HUES48 (cell line): ENCODE data around the gene FOXN4.

ENCODE experiments used
- H3K27ac ChIP-seq: one replicate; pipeline ENCODE4 v1.7.0; 2013; ENCODE audit warnings: low read depth, low read length, inconsistent platforms
- H3K27me3 ChIP-seq: 2 replicates; pipeline ENCODE4 v1.6.1; 2013; ENCODE audit warnings: mild to moderate bottlenecking, low read length; ENCODE audit not compliant: control insufficient read depth, insufficient read depth
- H3K36me3 ChIP-seq: 2 replicates; pipeline ENCODE4 v1.6.1; 2013; ENCODE audit warnings: low read length; ENCODE audit not compliant: control insufficient read depth, insufficient read depth
- H3K4me1 ChIP-seq: 2 replicates; pipeline ENCODE4 v1.6.1; 2013; ENCODE audit warnings: mild to moderate bottlenecking, low read length; ENCODE audit not compliant: control insufficient read depth, insufficient read depth
- H3K4me3 ChIP-seq: 2 replicates; pipeline ENCODE4 v1.5.1; 2013; ENCODE audit warnings: mild to moderate bottlenecking, low read depth, low read length
- H3K9ac ChIP-seq: 2 replicates; pipeline ENCODE4 v1.6.1; 2013; ENCODE audit warnings: mild to moderate bottlenecking, low read depth, low read length, moderate library complexity
- H3K9me3 ChIP-seq: 2 replicates; pipeline ENCODE4 v1.6.1; 2013; ENCODE audit warnings: low read length; ENCODE audit not compliant: control insufficient read depth, insufficient read depth

The FOXN4 gene

GRCh38 chr12:109268896-109269295 is 40.2 kb downstream of the FOXN4 start:
- Histone ChIP-seq H3K36me3 (peaks cover 4% of the 10 kb centered on the region; the same call in 1 of the 2 replicates), H3K27me3 (no peaks in the 10 kb centered on the region), H3K4me3 (no peak overlapping the region), H3K9me3 (no peaks in the 10 kb centered on the region), H3K27ac (no peak overlapping the region), H3K4me1 (peaks cover 3% of the 10 kb centered on the region; the same call in 1 of the 2 replicates), H3K9ac (no peak overlapping the region)

DNA sequence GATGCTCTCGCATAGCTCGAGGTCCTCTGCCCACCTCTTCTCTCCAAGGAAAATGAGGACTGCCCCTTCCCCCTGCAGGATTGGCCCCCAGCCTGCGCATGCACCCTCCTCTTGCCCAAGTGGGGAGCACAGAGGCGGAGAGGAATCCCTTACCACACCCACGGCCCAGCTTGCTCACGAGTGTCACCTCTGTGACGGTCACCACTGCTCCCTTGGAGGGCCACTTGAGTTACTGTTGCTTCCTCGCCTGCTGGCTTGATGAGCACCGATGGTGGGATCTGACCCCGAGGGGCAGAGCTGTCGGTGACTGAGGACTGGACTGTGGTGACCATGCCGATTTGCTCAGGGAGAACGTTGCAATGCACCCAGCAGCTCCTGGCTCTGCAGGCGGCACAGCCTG is 41.7 kb downstream of the FOXN4 start:
- Histone ChIP-seq H3K36me3 (peaks cover 4% of the 10 kb centered on the region), H3K27me3 (no peaks in the 10 kb centered on the region), H3K9ac (no peak overlapping the region), H3K9me3 (no peaks in the 10 kb centered on the region), H3K4me3 (no peak overlapping the region), H3K4me1 (no peaks in the 10 kb centered on the region), H3K27ac (no peak overlapping the region)

DNA sequence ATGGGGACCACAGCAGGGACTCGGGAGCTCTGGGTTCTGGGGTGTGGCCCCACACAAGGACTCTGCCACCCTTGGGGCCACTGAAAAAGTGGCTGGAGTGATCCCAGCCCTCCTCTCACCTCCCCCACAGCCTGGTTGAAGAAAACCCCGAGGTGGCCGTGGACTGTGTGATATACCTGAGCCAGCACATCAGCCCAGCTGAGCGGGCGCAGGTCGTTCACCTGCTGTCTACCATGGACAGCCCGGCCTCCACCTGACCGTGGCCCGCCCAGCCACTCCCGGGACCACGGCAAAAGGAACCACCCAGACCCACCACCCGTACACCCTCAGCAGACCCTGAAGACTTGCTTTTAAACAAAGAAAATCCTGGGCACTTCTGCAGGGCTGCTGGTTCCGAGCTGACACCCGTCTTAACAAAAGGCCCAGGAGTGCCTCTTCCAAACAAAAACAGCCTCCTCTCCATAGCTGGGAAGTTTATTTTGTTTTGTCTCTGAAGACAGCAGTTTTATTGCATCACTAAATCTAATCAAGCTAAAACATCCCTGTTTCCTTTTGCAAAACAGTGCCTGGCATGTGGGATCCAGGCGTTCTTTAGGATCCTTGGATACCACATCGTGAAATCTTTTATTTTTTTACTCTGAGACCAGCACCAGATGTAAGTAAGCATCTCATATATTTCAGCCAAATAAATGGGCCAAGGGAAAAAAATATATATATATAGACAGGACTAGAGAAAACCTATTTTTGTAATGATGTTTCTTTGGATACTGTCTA is 42.8 kb downstream of the FOXN4 start:
- peaks cover 4% of the 10 kb centered on the region for H3K36me3 ChIP-seq
- H3K4me3 ChIP-seq = no peak overlapping the region
- H3K27ac ChIP-seq = no peak overlapping the region
- H3K9me3 ChIP-seq = no peaks in the 10 kb centered on the region
- H3K27me3 ChIP-seq = no peaks in the 10 kb centered on the region
- H3K4me1 ChIP-seq = 0 out of 2 replicates have a peak, but pooled peaks cover under 1% of the 10 kb centered on the region
- no peak overlapping the region for H3K9ac ChIP-seq

GRCh38 chr12:109264943-109265650 is 44.0 kb downstream of the FOXN4 start:
- no peaks in the 10 kb centered on the region for H3K27me3 ChIP-seq
- no peak overlapping the region for H3K9ac ChIP-seq
- no peak overlapping the region for H3K4me3 ChIP-seq
- H3K4me1 ChIP-seq = peaks cover 9% of the 10 kb centered on the region
- H3K27ac ChIP-seq = no peak overlapping the region
- peaks cover 4% of the 10 kb centered on the region for H3K36me3 ChIP-seq
- no peaks in the 10 kb centered on the region for H3K9me3 ChIP-seq

DNA sequence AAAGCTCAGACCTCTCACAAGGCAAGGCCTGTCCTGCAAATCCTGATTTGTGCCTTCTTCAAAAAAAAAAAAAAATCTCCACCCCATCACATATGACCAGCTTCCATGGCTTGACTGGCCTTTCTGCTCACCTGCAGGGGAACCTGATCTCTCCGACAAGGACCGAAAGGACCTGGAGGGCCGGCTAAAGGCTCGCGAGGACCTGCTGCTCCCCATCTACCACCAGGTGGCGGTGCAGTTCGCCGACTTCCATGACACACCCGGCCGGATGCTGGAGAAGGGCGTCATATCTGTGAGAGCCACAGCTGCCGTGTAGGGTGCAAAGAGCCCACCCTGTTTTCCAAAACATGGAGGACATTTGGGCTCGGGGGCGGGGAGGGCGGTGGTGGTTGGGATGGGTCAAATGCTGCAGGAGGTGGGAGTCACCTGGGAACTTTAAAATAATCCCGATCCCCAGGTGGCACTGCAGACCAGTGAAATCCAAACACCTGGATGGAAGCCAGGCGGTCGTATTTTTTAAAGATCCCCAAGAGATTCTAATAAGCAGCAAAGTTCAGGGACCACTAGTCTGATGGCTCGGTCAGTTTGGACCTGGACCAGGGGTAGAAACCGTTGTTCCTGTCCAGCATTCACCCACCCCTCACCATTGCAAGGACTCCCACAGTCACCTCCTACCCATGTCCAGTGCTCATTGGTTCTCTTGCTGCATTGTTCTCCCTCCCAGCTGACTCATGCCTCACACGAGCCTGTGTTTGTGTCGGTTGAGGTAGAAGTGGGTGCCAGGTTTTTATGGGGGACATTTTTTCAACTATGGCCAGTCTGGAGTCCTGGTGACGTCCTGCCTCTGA is 44.8 kb downstream of the FOXN4 start:
- H3K27ac ChIP-seq = no peak overlapping the region
- H3K9ac ChIP-seq = no peak overlapping the region

DNA sequence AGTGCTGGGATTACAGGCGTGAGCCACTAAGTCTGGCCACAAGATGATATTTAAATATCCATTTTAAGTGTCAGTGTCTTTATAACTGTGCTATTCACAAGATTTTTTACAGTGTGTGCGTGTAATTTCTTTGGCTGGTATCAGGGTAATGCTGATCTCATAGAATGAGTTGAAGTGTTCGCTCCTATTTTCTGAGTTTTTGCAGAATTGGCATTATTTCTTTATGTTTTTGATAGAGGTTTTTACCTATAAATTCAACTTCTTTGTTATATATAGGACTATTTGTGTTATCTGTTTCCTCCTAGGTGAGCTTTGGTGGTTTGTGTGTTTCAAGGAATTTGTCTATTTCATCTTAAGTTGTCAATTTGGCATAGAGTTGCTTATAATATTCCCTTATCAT is 45.6 kb downstream of the FOXN4 start:
- no peak overlapping the region for H3K4me3 ChIP-seq
- no peak overlapping the region for H3K27ac ChIP-seq
- peaks cover 4% of the 10 kb centered on the region for H3K36me3 ChIP-seq
- peaks cover 9% of the 10 kb centered on the region for H3K4me1 ChIP-seq
- no peak overlapping the region for H3K9ac ChIP-seq
- H3K9me3 ChIP-seq = no peaks in the 10 kb centered on the region
- H3K27me3 ChIP-seq = no peaks in the 10 kb centered on the region

More for the DNA sequence above, 44.8 kb downstream of the FOXN4 start:
- Histone ChIP-seq H3K4me3 (no peak overlapping the region), H3K27me3 (no peaks in the 10 kb centered on the region), H3K36me3 (peaks cover 4% of the 10 kb centered on the region), H3K9me3 (no peaks in the 10 kb centered on the region), H3K4me1 (peaks cover 9% of the 10 kb centered on the region)

- H3K4me3 ChIP-seq = no peak overlapping the region
- H3K36me3 ChIP-seq = peaks cover 4% of the 10 kb centered on the region
- no peaks in the 10 kb centered on the region for H3K27me3 ChIP-seq
- H3K4me1 ChIP-seq = peaks cover 9% of the 10 kb centered on the region
- H3K9ac ChIP-seq = no peak overlapping the region
- H3K27ac ChIP-seq = no peak overlapping the region
- H3K9me3 ChIP-seq = no peaks in the 10 kb centered on the region
These were observed 47.1 kb downstream of the FOXN4 start for GRCh38 chr12:109261939-109262338.

- H3K4me3 ChIP-seq = no peak overlapping the region
- H3K4me1 ChIP-seq = peaks cover 9% of the 10 kb centered on the region
- no peaks in the 10 kb centered on the region for H3K27me3 ChIP-seq
- H3K9ac ChIP-seq = no peak overlapping the region
- peaks cover 4% of the 10 kb centered on the region for H3K36me3 ChIP-seq
- peak overlapping the region; percentile 9 for H3K27ac ChIP-seq
- no peaks in the 10 kb centered on the region for H3K9me3 ChIP-seq
These were observed 48.0 kb downstream of the FOXN4 start for GRCh38 chr12:109261087-109261486.

- Histone ChIP-seq H3K9ac (no peak overlapping the region), H3K27me3 (no peaks in the 10 kb centered on the region), H3K4me3 (no peak overlapping the region), H3K4me1 (peaks cover 9% of the 10 kb centered on the region), H3K36me3 (no peaks in the 10 kb centered on the region; the same call in 1 of the 2 replicates), H3K27ac (no peak overlapping the region), H3K9me3 (no peaks in the 10 kb centered on the region)
These were observed 49.6 kb downstream of the FOXN4 start for GRCh38 chr12:109259545-109259895.

GRCh38 chr12:109258607-109259544 is 50.2 kb downstream of the FOXN4 start:
- H3K27me3 ChIP-seq = no peaks in the 10 kb centered on the region
- H3K9ac ChIP-seq = no peak overlapping the region
- no peak overlapping the region for H3K4me3 ChIP-seq
- no peak overlapping the region for H3K27ac ChIP-seq
- H3K9me3 ChIP-seq = 0 out of 2 replicates have a peak, but pooled peaks cover 2% of the 10 kb centered on the region
- H3K4me1 ChIP-seq = peaks cover 9% of the 10 kb centered on the region
- H3K36me3 ChIP-seq = peaks cover 2% of the 10 kb centered on the region; the same call in 1 of the 2 replicates
